HuH-7 (cell line): ENCODE measurements around the gene ATRNL1.

Source experiments
- DNase-seq: peaks from one replicate; pipeline ENCODE4 v3.0.0; 2011; ENCODE audit warnings: low spot score

Gene ATRNL1

GRCh38 chr10:115953968-115954367 is 860.8 kb downstream of the ATRNL1 start:
- no peak for DNase-seq

GRCh38 chr10:115956225-115957011 is 863.3 kb downstream of the ATRNL1 start:
- DNase-seq, result no peak

- no peak for DNase-seq
These were observed 863.8 kb downstream of the ATRNL1 start for GRCh38 chr10:115957012-115957399.

GRCh38 chr10:115957786-115958442 is 864.7 kb downstream of the ATRNL1 start:
- DNase-seq, result no peak

- no peak for DNase-seq
These were observed 870.7 kb downstream of the ATRNL1 start for GRCh38 chr10:115963848-115964247.

- no peak for DNase-seq
These were observed 871.7 kb downstream of the ATRNL1 start for GRCh38 chr10:115964827-115965226.

- no peak for DNase-seq
These were observed 872.2 kb downstream of the ATRNL1 start for GRCh38 chr10:115965376-115965775.

- DNase-seq, result no peak
These were observed 875.1 kb downstream of the ATRNL1 start for GRCh38 chr10:115968236-115968635.

GRCh38 chr10:115969591-115969990 is 876.4 kb downstream of the ATRNL1 start:
- no peak for DNase-seq

GRCh38 chr10:115971921-115972320 is 878.8 kb downstream of the ATRNL1 start:
- no peak for DNase-seq

- DNase-seq, result no peak
These were observed 879.3 kb downstream of the ATRNL1 start for GRCh38 chr10:115972426-115972825.

GRCh38 chr10:115974351-115974750 is 881.2 kb downstream of the ATRNL1 start:
- DNase-seq, result no peak

GRCh38 chr10:115974816-115975430 is 881.8 kb downstream of the ATRNL1 start:
- DNase-seq, result no peak

GRCh38 chr10:115975506-115975905 is 882.3 kb downstream of the ATRNL1 start:
- DNase-seq, result no peak

GRCh38 chr10:115976342-115976741 is 883.2 kb downstream of the ATRNL1 start:
- DNase-seq, result no peak

GRCh38 chr10:115977855-115978254 is 884.7 kb downstream of the ATRNL1 start:
- no peak for DNase-seq

GRCh38 chr10:115979576-115979975 is 886.4 kb downstream of the ATRNL1 start:
- DNase-seq, result no peak

- DNase-seq, result no peak
These were observed 887.3 kb downstream of the ATRNL1 start for GRCh38 chr10:115980470-115980869.

GRCh38 chr10:115981081-115981480 is 887.9 kb downstream of the ATRNL1 start:
- no peak for DNase-seq

- DNase-seq, result no peak
These were observed 888.9 kb downstream of the ATRNL1 start for GRCh38 chr10:115982076-115982475.

- no peak for DNase-seq
These were observed 889.4 kb downstream of the ATRNL1 start for GRCh38 chr10:115982526-115982925.

- DNase-seq, result no peak
These were observed 892.6 kb downstream of the ATRNL1 start for GRCh38 chr10:115985786-115986185.

GRCh38 chr10:115988380-115988779 is 895.2 kb downstream of the ATRNL1 start:
- DNase-seq, result no peak
